ENCODE data around the gene TCP1.
"Not testable (repeated sequence)": the region's sequence is repeated elsewhere in the genome, so short reads cannot be mapped to it uniquely, and the experiment has no call there.

TCP1 gene

DNA sequence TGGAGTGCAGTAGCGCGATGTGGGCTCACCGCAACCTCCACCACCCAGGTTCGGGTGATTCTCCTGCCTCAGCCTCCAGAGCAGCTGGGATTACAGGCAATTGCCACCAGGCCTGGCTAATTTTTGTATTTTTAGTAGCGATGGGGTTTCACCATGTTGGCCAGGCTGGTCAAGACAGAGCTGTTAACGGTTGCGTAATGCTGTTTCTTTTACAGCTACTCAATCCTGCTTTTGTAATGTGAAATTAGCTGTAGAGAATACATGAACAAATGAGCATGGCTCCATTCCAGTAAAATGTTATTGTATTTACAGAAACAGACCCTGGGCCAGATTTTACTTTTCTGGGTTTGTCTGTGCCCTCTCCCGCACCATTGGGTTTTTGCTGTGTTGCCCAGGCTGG lies 12.5 kb upstream of the TCP1 start:
- Histone ChIP-seq H3K9me3 (ENCODE audit: control insufficient read depth, insufficient read depth, low read length) (no peaks in the 10 kb centered on the region), H3K4me1 (ENCODE audit: control insufficient read depth, insufficient read depth, low read length) (no peaks in the 10 kb centered on the region), H3K4me3 (ENCODE audit: low read length) (no peak overlapping the region), H3K36me3 (ENCODE audit: control insufficient read depth, insufficient read depth, low read length) (peaks cover 8% of the 10 kb centered on the region; the same call in 1 of the 2 replicates), H3K27ac (ENCODE audit: low read length) (no peak overlapping the region), H3K27me3 (ENCODE audit: control insufficient read depth, insufficient read depth, low read length) (no peaks in the 10 kb centered on the region)
- no peak for DNase-seq (ENCODE audit: low read depth, low spot score)
- WGBS (ENCODE audit: insufficient coverage, insufficient read length), result no CpG with 5 or more reads among the region's 8 CpGs

DNA sequence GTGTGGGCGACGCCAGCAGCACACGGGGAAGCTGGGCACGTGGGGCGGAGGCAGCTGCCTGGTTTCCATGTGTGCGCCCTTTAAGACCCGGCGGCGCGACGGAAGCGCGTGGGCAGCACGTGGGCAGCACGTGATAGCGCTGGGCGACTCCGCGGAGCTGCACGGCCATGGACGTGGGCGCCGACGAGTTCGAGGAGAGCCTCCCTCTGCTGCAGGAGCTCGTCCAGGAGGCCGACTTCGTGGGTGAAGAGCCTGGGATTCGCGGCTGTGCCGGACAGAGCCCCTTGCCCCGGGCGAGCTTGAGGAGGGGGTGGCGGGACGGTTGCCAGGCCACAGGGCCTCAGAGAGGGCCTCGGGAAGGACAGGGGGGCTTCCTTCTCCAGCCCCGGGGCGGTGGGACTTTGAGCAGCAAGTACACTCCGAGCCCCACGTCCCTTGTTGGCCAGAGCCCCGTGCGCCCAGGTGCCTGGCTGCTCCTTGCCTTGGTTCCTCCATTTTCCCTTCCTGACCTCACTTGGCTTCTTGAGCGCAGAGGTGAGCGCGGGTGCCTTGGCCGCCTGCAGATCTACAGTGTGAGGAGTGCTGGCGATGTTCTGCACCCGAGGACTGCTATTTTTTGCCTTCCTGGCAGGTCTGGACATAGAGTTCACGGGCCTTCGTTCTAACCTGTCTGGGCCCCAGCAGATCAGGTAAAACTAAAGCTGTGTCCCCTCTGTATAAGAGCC lies 10.9 kb upstream of the TCP1 start, which contains the start of gene PNLDC1:
PNLDC1 (plus strand) TSS at position 136 of the 725 bp plus-strand sequence; CDS start at position 168, 32 bp downstream.
- H3K27me3 ChIP-seq (ENCODE audit: control insufficient read depth, insufficient read depth, low read length), result no peaks in the 10 kb centered on the region
- no CpG with 5 or more reads among the region's 50 CpGs for WGBS (ENCODE audit: insufficient coverage, insufficient read length)
- no peaks in the 10 kb centered on the region for H3K4me1 ChIP-seq (ENCODE audit: control insufficient read depth, insufficient read depth, low read length)
- H3K9me3 ChIP-seq (ENCODE audit: control insufficient read depth, insufficient read depth, low read length), result no peaks in the 10 kb centered on the region
- no peak within 1 kb of the TSS for H3K27ac ChIP-seq (ENCODE audit: low read length)
- DNase-seq (ENCODE audit: low read depth, low spot score), result no peak
- no peak within 1 kb of the TSS for H3K4me3 ChIP-seq (ENCODE audit: low read length)
- H3K36me3 ChIP-seq (ENCODE audit: control insufficient read depth, insufficient read depth, low read length), result peaks cover 8% of the 10 kb centered on the region; the same call in 1 of the 2 replicates

DNA sequence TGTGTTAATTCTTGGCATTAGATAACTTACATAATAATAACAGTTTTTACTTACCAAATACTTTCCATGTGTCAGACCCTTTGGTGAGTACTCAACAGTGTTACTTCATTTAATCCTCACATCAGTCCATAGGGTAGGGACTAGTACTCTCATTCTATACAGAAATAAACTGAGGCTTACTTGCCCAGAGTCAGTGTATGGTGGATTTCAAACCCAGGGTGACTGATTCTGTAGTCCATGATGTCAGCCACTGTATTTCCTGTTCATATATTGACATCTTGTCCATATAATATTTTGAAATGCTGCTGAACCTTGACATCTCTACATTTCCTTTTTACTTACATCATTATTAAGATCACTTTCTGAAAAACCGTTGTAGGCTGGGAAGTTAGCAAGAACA lies 8.2 kb upstream of the TCP1 start:
- no CpG with 5 or more reads among the region's 1 CpG for WGBS (ENCODE audit: insufficient coverage, insufficient read length)
- no peaks in the 10 kb centered on the region for H3K27me3 ChIP-seq (ENCODE audit: control insufficient read depth, insufficient read depth, low read length)
- peaks cover 11% of the 10 kb centered on the region; the same call in 1 of the 2 replicates for H3K36me3 ChIP-seq (ENCODE audit: control insufficient read depth, insufficient read depth, low read length)
- no peak for DNase-seq (ENCODE audit: low read depth, low spot score)
- no peak overlapping the region for H3K27ac ChIP-seq (ENCODE audit: low read length)
- H3K9me3 ChIP-seq (ENCODE audit: control insufficient read depth, insufficient read depth, low read length), result no peaks in the 10 kb centered on the region
- no peak overlapping the region for H3K4me3 ChIP-seq (ENCODE audit: low read length)
- no peaks in the 10 kb centered on the region for H3K4me1 ChIP-seq (ENCODE audit: control insufficient read depth, insufficient read depth, low read length)

DNA sequence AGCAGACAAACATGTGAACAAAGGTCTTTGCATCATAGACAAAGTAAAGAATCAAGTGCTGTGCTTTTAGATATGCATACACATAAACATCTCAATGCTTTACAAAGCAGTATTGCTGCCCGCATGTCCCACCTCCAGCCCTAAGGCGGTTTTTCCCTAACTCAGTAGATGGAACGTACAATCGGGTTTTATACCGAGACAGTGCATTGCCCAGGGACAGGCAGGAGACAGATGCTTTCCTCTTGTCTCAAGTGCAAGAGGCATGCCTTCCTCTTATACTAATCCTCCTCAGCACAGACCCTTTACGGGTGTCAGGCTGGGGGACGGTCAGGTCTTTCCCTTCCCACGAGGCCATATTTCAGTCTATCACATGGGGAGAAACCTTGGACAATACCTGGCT lies 5.6 kb upstream of the TCP1 start:
- H3K27ac ChIP-seq (ENCODE audit: low read length), result not testable (repeated sequence)
- H3K36me3 ChIP-seq (ENCODE audit: control insufficient read depth, insufficient read depth, low read length), result peaks cover 12% of the 10 kb centered on the region; the same call in 1 of the 2 replicates

DNA sequence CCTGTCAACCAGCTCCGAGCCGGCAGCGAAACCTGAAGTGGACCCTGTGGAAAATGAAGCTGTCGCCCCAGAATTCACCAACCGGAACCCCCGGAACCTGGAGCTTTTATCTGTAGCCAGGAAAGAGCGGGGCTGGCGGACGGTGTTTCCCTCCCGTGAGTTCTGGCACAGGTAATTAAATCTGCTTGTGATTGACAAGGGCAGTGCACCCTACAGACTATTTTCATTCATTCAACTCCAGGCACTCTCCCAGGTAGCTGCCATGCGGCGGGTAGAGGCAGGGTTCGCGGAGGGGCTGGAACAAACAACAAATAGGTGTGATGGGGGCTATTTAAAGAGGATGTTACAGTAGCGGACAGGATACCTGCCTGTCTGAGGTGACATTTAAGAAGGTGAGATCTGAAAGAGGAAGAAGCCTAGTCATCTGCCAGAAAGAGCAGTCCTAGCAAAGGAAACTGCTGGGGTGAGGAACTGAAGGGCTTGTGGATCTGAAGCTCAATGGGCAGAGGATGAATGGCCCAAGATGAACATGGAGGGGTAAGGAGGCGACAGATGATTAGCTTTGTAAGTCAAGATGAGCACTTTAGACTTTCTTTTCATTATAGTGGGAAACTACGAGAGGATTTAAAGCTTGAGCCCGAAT lies 1.7 kb upstream of the TCP1 start:
- no CpG with 5 or more reads among the region's 18 CpGs for WGBS (ENCODE audit: insufficient coverage, insufficient read length)
- no peak for DNase-seq (ENCODE audit: low read depth, low spot score)
- Histone ChIP-seq H3K4me3 (ENCODE audit: low read length) (peak overlapping the region; percentile 90), H3K36me3 (ENCODE audit: control insufficient read depth, insufficient read depth, low read length) (peaks cover 4% of the 10 kb centered on the region), H3K27me3 (ENCODE audit: control insufficient read depth, insufficient read depth, low read length) (no peaks in the 10 kb centered on the region), H3K9me3 (ENCODE audit: control insufficient read depth, insufficient read depth, low read length) (no peaks in the 10 kb centered on the region), H3K4me1 (ENCODE audit: control insufficient read depth, insufficient read depth, low read length) (no peaks in the 10 kb centered on the region), H3K27ac (ENCODE audit: low read length) (no peak overlapping the region)

More for the DNA sequence above, 5.6 kb upstream of the TCP1 start:
- not testable (repeated sequence) for H3K27me3 ChIP-seq (ENCODE audit: control insufficient read depth, insufficient read depth, low read length); H3K4me3 ChIP-seq (ENCODE audit: low read length); H3K4me1 ChIP-seq (ENCODE audit: control insufficient read depth, insufficient read depth, low read length); DNase-seq (ENCODE audit: low read depth, low spot score); H3K9me3 ChIP-seq (ENCODE audit: control insufficient read depth, insufficient read depth, low read length)
- WGBS (ENCODE audit: insufficient coverage, insufficient read length), result no CpG with 5 or more reads among the region's 8 CpGs

DNA sequence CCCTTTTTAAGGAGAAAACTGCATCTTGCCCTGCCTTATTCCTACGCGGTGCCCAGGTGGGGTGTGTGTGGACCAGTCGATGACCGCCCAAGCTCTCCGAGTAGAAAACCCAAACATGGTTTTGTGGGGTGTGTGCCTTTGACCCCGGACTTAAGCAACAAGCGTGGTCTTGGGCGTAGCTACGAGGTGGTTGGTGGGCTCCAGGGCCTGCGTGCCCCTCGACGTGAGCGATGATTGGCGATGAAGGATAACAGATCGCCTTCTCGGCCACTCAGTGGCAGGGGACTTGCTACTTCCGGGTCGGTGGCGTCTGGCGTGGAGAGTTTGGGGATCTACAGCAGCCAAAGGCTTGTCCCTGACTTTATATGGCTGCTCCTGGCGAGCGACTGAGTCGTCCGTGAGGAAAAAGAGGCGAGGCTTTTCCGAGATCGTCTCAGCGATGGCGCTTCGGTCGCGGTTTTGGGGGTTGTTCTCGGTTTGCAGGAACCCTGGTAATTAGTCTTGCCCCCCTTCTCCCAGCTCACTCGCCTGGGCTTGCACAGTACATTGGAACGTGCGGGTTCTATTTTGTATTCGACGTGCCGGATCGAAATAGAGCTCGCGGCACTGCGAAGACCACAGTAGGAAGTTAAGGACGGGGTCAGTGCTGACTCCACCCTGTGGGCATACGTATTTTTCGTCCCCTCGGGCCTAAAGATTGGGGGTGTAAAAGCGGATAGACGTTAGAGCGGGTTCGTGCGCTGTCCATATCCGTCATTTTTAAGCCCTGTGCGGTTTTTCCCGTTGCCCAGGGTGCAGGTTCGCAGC lies 950 bp upstream of the TCP1 start, which contains the start of gene MRPL18:
MRPL18 (plus strand) TSS at position 319 of the 807 bp plus-strand sequence; CDS start at position 440, 121 bp downstream.
- Histone ChIP-seq H3K27ac (ENCODE audit: low read length) (no peak within 1 kb of the TSS), H3K36me3 (ENCODE audit: control insufficient read depth, insufficient read depth, low read length) (peaks cover 5% of the 10 kb centered on the region), H3K4me3 (ENCODE audit: low read length) (peak within 1 kb of the TSS; percentile 100), H3K27me3 (ENCODE audit: control insufficient read depth, insufficient read depth, low read length) (no peaks in the 10 kb centered on the region), H3K9me3 (ENCODE audit: control insufficient read depth, insufficient read depth, low read length) (no peaks in the 10 kb centered on the region), H3K4me1 (ENCODE audit: control insufficient read depth, insufficient read depth, low read length) (no peaks in the 10 kb centered on the region)
- peak; percentile 92 for DNase-seq (ENCODE audit: low read depth, low spot score)
- WGBS (ENCODE audit: insufficient coverage, insufficient read length), result no CpG with 5 or more reads among the region's 56 CpGs

DNA sequence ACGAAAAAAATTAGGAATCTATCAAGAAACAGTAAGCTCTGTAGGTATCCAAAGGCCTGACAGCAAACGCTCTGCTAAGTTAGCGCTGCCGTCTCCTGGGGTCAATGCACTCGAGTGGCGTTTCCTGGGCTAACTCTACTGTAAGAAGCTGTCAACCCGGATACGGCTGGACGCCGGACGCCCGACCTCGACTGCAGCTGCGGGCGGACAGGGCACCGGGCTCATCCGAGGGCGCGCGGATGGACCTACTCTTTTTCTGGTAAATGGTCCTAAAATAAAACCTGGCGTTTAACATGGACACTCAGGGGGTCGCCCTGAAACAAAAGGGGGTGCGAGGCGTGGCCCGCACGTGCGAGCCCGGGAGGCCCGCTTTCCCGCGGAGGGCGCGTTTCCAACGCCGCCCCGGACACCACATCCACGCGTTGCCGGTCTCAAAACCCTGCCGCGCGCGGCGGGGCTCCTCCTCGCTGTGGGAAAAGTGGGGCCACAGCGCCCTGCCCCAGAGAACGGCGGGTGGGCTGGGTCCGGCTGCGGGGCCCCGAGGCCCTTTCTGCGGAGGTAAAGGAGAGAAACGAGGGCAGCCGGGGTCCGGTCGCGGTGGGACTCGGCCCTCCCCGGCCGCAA lies 537 bp downstream of the TCP1 start:
- Histone ChIP-seq H3K27me3 (ENCODE audit: control insufficient read depth, insufficient read depth, low read length) (no peaks in the 10 kb centered on the region), H3K4me3 (ENCODE audit: low read length) (peak overlapping the region; percentile 100), H3K27ac (ENCODE audit: low read length) (no peak overlapping the region), H3K36me3 (ENCODE audit: control insufficient read depth, insufficient read depth, low read length) (peaks cover 10% of the 10 kb centered on the region), H3K9me3 (ENCODE audit: control insufficient read depth, insufficient read depth, low read length) (no peaks in the 10 kb centered on the region), H3K4me1 (ENCODE audit: control insufficient read depth, insufficient read depth, low read length) (no peaks in the 10 kb centered on the region)
- no peak for DNase-seq (ENCODE audit: low read depth, low spot score)
- WGBS (ENCODE audit: insufficient coverage, insufficient read length), result no CpG with 5 or more reads among the region's 60 CpGs

DNA sequence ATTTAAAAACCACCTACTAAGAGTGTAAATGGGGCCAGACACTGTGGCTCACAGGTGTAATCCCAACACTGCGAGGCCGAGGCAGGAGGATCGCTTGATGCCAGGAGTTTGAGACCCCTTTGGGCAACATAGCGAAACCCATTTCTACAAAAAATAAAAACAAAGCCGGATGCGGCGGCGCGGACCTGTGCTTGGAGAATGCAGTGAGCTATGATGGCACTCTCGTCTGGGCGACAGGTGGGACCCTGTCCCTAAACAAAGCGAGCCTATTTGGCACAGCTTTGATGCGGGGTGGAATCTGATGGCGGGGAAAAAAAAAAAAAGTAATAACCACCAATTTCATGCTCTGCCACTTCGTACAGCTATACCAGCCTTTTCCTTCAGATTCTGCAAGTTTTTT lies 1.1 kb downstream of the TCP1 start:
- DNase-seq (ENCODE audit: low read depth, low spot score), result no peak
- H3K9me3 ChIP-seq (ENCODE audit: control insufficient read depth, insufficient read depth, low read length), result no peaks in the 10 kb centered on the region
- no peaks in the 10 kb centered on the region for H3K4me1 ChIP-seq (ENCODE audit: control insufficient read depth, insufficient read depth, low read length)
- no CpG with 5 or more reads among the region's 15 CpGs for WGBS (ENCODE audit: insufficient coverage, insufficient read length)
- no peak overlapping the region for H3K27ac ChIP-seq (ENCODE audit: low read length)
- H3K27me3 ChIP-seq (ENCODE audit: control insufficient read depth, insufficient read depth, low read length), result no peaks in the 10 kb centered on the region
- H3K36me3 ChIP-seq (ENCODE audit: control insufficient read depth, insufficient read depth, low read length), result peaks cover 10% of the 10 kb centered on the region
- H3K4me3 ChIP-seq (ENCODE audit: low read length), result peak overlapping the region; percentile 100; the same call in 1 of the 2 replicates

DNA sequence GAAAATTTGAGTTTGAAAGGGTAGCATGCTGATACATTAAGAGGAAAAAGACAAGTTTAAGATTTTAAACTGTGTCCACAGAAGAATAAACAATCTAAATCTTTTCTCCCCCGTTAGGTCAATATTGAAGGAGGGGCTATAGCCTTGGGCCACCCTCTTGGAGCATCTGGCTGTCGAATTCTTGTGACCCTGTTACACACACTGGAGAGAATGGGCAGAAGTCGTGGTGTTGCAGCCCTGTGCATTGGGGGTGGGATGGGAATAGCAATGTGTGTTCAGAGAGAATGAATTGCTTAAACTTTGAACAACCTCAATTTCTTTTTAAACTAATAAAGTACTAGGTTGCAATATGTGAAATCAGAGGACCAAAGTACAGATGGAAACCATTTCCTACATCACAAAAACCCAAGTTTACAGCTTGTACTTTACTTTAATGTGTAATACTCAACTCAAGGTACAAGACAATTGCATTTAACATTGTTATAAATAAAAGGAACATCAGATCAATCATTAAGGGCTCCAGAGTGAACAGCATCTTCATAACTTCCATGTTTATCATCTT lies 10.8 kb downstream of the TCP1 start:
- H3K27me3 ChIP-seq (ENCODE audit: control insufficient read depth, insufficient read depth, low read length), result no peaks in the 10 kb centered on the region
- DNase-seq (ENCODE audit: low read depth, low spot score), result no peak
- H3K36me3 ChIP-seq (ENCODE audit: control insufficient read depth, insufficient read depth, low read length), result peaks cover 33% of the 10 kb centered on the region; the same call in 1 of the 2 replicates
- no peaks in the 10 kb centered on the region for H3K4me1 ChIP-seq (ENCODE audit: control insufficient read depth, insufficient read depth, low read length)
- no peak overlapping the region for H3K27ac ChIP-seq (ENCODE audit: low read length)
- no peaks in the 10 kb centered on the region for H3K9me3 ChIP-seq (ENCODE audit: control insufficient read depth, insufficient read depth, low read length)
- no CpG with 5 or more reads among the region's 3 CpGs for WGBS (ENCODE audit: insufficient coverage, insufficient read length)
- no peak overlapping the region for H3K4me3 ChIP-seq (ENCODE audit: low read length)
